PC-9 (cell line): ENCODE results near the gene MVP. TPM values are rescaled to one million over a fixed set of nuclear protein-coding genes. Genes with fewer than 3 reads are reported as not detected.

Source experiments
- BruUV-seq: library from RNA; stranded (reverse); fragments of 400-500 nt; replicated peaks from 2 replicates; lab custom pipeline; 2021; lab: Mats Ljungman, UMichigan
- CTCF ChIA-PET: fragments of 300-600 bp; sonication (Branson Sonifier 250); formaldehyde crosslinking; loops from one replicate; lab custom pipeline; 2022; ENCODE audit warnings: antibody characterized with exemption; lab: Charles Lee
- POLR2A ChIA-PET: fragments of 300-600 bp; sonication (Branson Sonifier 250); formaldehyde crosslinking; loops from one replicate; lab custom pipeline; 2022; ENCODE audit warnings: antibody characterized with exemption; ENCODE audit not compliant: unreplicated experiment; lab: Charles Lee
- DNase-seq, 2 experiments: peaks; one replicate each; pipeline versions ENCODE4 v3.0.0 to v3.0.0-alpha.2; 2015 to 2022; ENCODE audit warnings: mixed read lengths in 1 of 2
- H2AFZ ChIP-seq: fragments of 200-600 bp; sonication (generic); 2 replicates; pipeline ENCODE4 v1.8.1; 2017; ENCODE audit warnings: antibody characterized with exemption
- H3F3A ChIP-seq: fragments of 200-600 bp; sonication (generic); 2 replicates; pipeline ENCODE4 v1.8.1; 2017; ENCODE audit warnings: antibody characterized with exemption, mild to moderate bottlenecking, low read depth; ENCODE audit not compliant: insufficient read depth
- H3K27ac ChIP-seq: fragments of 200-600 bp; sonication (generic); 2 replicates; pipeline ENCODE4 v1.6.1; 2016; ENCODE audit warnings: mixed run types
- H3K27me3 ChIP-seq: fragments of 200-600 bp; sonication (generic); 2 replicates; pipeline ENCODE4 v1.6.1; 2016; ENCODE audit warnings: low read depth, mixed run types; ENCODE audit not compliant: insufficient read depth
- H3K36me3 ChIP-seq: fragments of 200-600 bp; sonication (generic); 2 replicates; pipeline ENCODE4 v1.6.1; 2016; ENCODE audit warnings: low read depth, mixed run types
- H3K4me1 ChIP-seq: fragments of 200-600 bp; sonication (generic); replicated peaks from 2 replicates; pipeline ENCODE4 v1.6.1; 2016; ENCODE audit warnings: mixed run types; ENCODE audit not compliant: insufficient read depth
- H3K4me2 ChIP-seq: fragments of 200-600 bp; sonication (generic); 2 replicates; pipeline ENCODE4 v1.6.1; 2017; ENCODE audit warnings: mixed run types
- H3K4me3 ChIP-seq: fragments of 200-600 bp; sonication (generic); 2 replicates; pipeline ENCODE4 v1.6.1; 2016; ENCODE audit warnings: mixed run types
- H3K79me2 ChIP-seq: fragments of 200-600 bp; sonication (generic); 2 replicates; pipeline ENCODE4 v1.6.1; 2017; ENCODE audit warnings: low read depth, mixed run types
- H3K9me2 ChIP-seq: fragments of 200-600 bp; sonication (generic); 2 replicates; pipeline ENCODE4 v1.8.1; 2017; ENCODE audit warnings: mild to moderate bottlenecking; ENCODE audit not compliant: insufficient read depth
- H3K9me3 ChIP-seq: fragments of 200-600 bp; sonication (generic); 2 replicates; pipeline ENCODE4 v1.8.1; 2016; ENCODE audit warnings: low read depth; ENCODE audit not compliant: insufficient read depth
- H4K20me1 ChIP-seq: fragments of 200-600 bp; sonication (generic); 2 replicates; pipeline ENCODE4 v1.8.1; 2017; ENCODE audit not compliant: insufficient read depth
- EZH2 ChIP-seq: fragments of 200-600 bp; sonication (generic); IDR thresholded peaks from 2 replicates; pipeline ENCODE4 v1.8.0; 2017; ENCODE audit warnings: antibody characterized with exemption, low read depth
- intact Hi-C: fragments of 100-400 bp; cut with micrococcal nuclease; formaldehyde crosslinking; loops from one replicate; pipeline ENCODE4 v1.10.0; 2022; ENCODE audit not compliant: unreplicated experiment
- total RNA-seq: library from RNA; stranded (reverse); gene quantifications from 2 replicates; pipeline ENCODE4 v1.2.3, GENCODE V29; 2021
- TF ChIP-seq, protein P1 (sequence below): fragments of 200-600 bp; sonication (generic); conservative IDR thresholded peaks from 2 replicates; pipeline ENCODE4 v1.6.1; 2017; ENCODE audit warnings: mixed run types, antibody characterized with exemption, mild to moderate bottlenecking, moderate library complexity

Gene MVP
- total RNA-seq, 1 experiment from 2014 or later, result 208 TPM

DNA sequence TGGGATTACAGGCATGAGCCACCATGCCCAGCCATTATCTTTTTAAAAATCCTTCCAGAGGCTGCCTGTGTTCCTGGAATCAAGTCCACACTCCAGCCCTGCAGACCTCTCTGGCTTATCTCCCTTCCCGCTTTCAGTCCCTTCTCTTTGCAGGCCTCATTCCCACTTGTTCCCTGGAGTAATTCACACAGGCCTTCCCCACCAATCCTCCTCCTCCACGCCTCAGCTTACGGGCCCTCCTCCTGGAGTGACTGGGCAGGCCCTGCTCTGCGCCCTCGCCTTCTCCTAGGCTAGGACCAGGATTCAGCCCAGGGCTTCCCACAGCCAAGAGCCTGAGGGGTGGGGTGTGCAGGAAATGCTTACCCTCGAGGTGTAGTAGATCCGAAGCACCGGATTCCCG, 40.0 kb downstream of the MVP start:
- intact Hi-C loops, result loop anchor here (5.0 kb wide), 1 partner anchor 37 kb away; the partner anchor contains the start of gene SEZ6L2
- POLR2A ChIA-PET, result no interaction called here
- Histone ChIP-seq H3K27ac (no peak overlapping the region), H3K4me3 (no peak overlapping the region), H3K79me2 (peaks cover 14% of the 10 kb centered on the region), H3K9me3 (no peaks in the 10 kb centered on the region), H3K4me2 (no peak overlapping the region), H3K9me2 (no peaks in the 10 kb centered on the region), H3K36me3 (no peaks in the 10 kb centered on the region), H4K20me1 (no peaks in the 10 kb centered on the region), H3F3A (no peaks in the 10 kb centered on the region), H3K4me1 (peaks cover 10% of the 10 kb centered on the region), H2AFZ (no peak overlapping the region), H3K27me3 (no peaks in the 10 kb centered on the region)
- TF ChIP-seq, protein P1, sequence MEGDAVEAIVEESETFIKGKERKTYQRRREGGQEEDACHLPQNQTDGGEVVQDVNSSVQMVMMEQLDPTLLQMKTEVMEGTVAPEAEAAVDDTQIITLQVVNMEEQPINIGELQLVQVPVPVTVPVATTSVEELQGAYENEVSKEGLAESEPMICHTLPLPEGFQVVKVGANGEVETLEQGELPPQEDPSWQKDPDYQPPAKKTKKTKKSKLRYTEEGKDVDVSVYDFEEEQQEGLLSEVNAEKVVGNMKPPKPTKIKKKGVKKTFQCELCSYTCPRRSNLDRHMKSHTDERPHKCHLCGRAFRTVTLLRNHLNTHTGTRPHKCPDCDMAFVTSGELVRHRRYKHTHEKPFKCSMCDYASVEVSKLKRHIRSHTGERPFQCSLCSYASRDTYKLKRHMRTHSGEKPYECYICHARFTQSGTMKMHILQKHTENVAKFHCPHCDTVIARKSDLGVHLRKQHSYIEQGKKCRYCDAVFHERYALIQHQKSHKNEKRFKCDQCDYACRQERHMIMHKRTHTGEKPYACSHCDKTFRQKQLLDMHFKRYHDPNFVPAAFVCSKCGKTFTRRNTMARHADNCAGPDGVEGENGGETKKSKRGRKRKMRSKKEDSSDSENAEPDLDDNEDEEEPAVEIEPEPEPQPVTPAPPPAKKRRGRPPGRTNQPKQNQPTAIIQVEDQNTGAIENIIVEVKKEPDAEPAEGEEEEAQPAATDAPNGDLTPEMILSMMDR, result no peak
- no peak for TF ChIP-seq EZH2
- CTCF ChIA-PET, result no interaction called here
- no TSS peak for BruUV-seq
- no peak for DNase-seq

DNA sequence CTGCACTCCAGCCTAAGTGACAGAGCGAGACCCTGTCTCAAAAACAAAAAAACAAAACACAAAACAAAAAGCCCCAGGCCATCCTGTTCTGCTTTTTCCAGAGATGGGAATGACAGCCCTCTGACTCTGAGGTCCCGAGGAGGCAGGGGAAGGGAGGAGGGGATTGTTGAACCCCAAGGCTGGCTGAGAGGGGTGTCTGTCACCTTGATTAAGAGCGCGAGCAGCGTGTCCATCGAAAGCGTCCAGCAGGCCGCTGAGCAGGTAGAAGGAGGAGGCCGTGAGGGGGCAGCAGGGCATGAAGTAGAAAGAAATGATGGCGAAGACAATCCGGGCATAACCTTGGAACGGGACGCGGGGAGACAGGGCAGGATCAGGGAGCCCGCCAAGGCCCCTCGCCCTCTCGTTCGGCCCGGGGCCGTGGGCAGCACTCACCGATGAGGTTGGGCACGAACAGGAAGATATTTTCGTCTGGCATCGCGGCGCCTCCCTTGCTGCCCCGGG, 42.2 kb downstream of the MVP start:
- H3K4me2 ChIP-seq, result peak overlapping the region; percentile 97
- H3K4me1 ChIP-seq, result peaks cover 10% of the 10 kb centered on the region
- no peak for TF ChIP-seq EZH2
- TF ChIP-seq, protein P1, result peak; percentile 44; the same call in 1 of the 2 replicates
- no peaks in the 10 kb centered on the region for H3K9me2 ChIP-seq
- H2AFZ ChIP-seq, result peak overlapping the region; percentile 92
- peak overlapping the region; percentile 78 for H3K4me3 ChIP-seq
- H3K79me2 ChIP-seq, result peaks cover 14% of the 10 kb centered on the region
- no peaks in the 10 kb centered on the region for H4K20me1 ChIP-seq
- intact Hi-C loops, result loop anchor here (2.0 to 5.0 kb wide), 5 partner anchors 35 to 162 kb away; partner anchors contain the start of genes INO80E, MVP and SEZ6L2
- no peaks in the 10 kb centered on the region for H3K36me3 ChIP-seq
- H3K9me3 ChIP-seq, result no peaks in the 10 kb centered on the region
- BruUV-seq, result no TSS peak
- H3K27me3 ChIP-seq, result no peaks in the 10 kb centered on the region
- DNase-seq, result peak in 1 of 2 experiments; percentile 48
- no peaks in the 10 kb centered on the region for H3F3A ChIP-seq
- no peak overlapping the region for H3K27ac ChIP-seq
- ChIA-PET POLR2A (interaction anchor here (0.6 to 1.0 kb wide), 2 partner anchors 76 to 111 kb away, joined by 4 read pairs; no protein-coding TSS in a partner anchor), CTCF (interaction anchor here (0.9 kb wide), 1 partner anchor 14 kb away, joined by 5 read pairs; no protein-coding TSS in a partner anchor)

DNA sequence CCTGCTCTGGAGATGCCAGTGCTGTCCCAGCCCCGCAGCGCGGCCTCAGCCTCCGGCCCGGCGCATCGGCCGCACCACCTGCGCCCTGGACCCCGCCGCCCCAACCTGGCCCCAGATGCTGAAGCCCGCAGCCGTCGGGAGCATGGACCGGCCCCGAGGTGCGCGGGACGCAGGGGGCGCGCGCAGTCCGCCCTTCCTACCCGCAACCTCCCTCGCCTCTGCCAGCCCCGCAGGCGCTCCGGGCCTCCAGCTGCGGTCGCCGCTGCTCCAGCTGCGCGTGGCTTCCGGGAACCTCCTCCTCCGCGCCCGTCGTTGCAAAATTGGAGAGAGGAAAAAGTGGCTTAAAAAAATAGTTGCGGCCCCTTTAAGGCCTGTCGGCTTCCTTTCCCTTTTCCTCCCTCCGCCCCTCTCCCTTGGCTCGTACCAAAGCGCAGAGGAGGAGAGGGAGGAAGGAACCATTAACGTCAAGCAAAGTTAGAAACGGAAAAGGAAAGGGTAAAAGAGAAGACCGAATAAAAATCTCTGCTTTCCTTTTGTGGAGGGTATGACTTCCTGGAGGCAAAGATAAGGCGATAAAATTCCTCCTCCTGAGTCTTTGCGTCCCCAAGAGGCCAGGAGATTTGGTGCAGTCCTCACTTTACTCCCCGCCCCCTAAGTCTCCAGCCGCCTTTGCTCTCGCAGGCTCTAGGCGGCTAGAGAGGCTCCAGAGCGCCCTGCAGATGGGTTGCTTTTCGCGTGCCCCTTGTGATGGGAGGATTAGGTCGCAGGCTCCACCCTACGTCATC, 42.8 kb downstream of the MVP start, which contains the start of gene CDIPT:
CDIPT (minus strand) TSS at position 343 of the 785 bp plus-strand sequence. CDS start 369 bp downstream, outside the sequence.
- Histone ChIP-seq H3K4me1 (peaks cover 10% of the 10 kb centered on the region), H3K27ac (peak within 1 kb of the TSS; percentile 81), H3K27me3 (no peaks in the 10 kb centered on the region), H3K36me3 (no peaks in the 10 kb centered on the region), H3K4me3 (peak within 1 kb of the TSS; percentile 78), H3K4me2 (peak within 1 kb of the TSS; percentile 97), H3K9me3 (no peaks in the 10 kb centered on the region), H2AFZ (peak within 1 kb of the TSS; percentile 92), H4K20me1 (no peaks in the 10 kb centered on the region), H3K79me2 (peaks cover 14% of the 10 kb centered on the region), H3F3A (no peaks in the 10 kb centered on the region), H3K9me2 (no peaks in the 10 kb centered on the region)
- POLR2A ChIA-PET, result interaction anchor here (0.6 to 1.0 kb wide), 2 partner anchors 76 to 110 kb away, joined by 4 read pairs; no protein-coding TSS in a partner anchor
- intact Hi-C loops, result loop anchor here (1.0 to 5.0 kb wide), 6 partner anchors 34 to 162 kb away; partner anchors contain the start of genes INO80E, MVP, SEZ6L2 and TAOK2
- CTCF ChIA-PET, result interaction anchor here (0.6 to 1.0 kb wide), 2 partner anchors 15 to 52 kb away, joined by 3 read pairs; no protein-coding TSS in a partner anchor
- DNase-seq, result peak; percentile 93 to 97
- no peak for TF ChIP-seq EZH2
- TF ChIP-seq, protein P1, result 0 out of 2 replicates have a peak, but pooled peaks have one; percentile 35
- TSS peak; percentile 43 for BruUV-seq
